Mesendoderm (in vitro differentiated cells): Measurements from ENCODE around the gene THADA.
"Not testable (repeated sequence)": the region's sequence is repeated elsewhere in the genome, so short reads cannot be mapped to it uniquely, and the experiment has no call there.

Source experiments
- DNase-seq: peaks from one replicate; pipeline ENCODE4 v3.0.0; 2013
- H2AK5ac ChIP-seq: 2 replicates; pipeline ENCODE4 v1.6.1; 2013; ENCODE audit warnings: low read length, inconsistent platforms
- H2BK120ac ChIP-seq: 2 replicates; pipeline ENCODE4 v1.6.1; 2013; ENCODE audit warnings: low read depth, mild to moderate bottlenecking, low read length, moderate library complexity, mixed read lengths
- H2BK15ac ChIP-seq: replicated peaks from 2 replicates; pipeline ENCODE4 v1.6.1; 2013; ENCODE audit warnings: low read depth, mild to moderate bottlenecking, moderate library complexity
- H2BK5ac ChIP-seq: 2 replicates; pipeline ENCODE4 v1.6.1; 2013; ENCODE audit warnings: low read length, inconsistent platforms
- H3K18ac ChIP-seq: 2 replicates; pipeline ENCODE4 v1.6.1; 2013; ENCODE audit warnings: mild to moderate bottlenecking, low read length, mixed read lengths
- H3K23ac ChIP-seq: one replicate; pipeline ENCODE4 v1.6.1; 2013; ENCODE audit warnings: low read length
- H3K27ac ChIP-seq: 2 replicates; pipeline ENCODE4 v1.5.1; 2013; ENCODE audit warnings: low read depth, mild to moderate bottlenecking, inconsistent platforms, low read length, moderate library complexity
- H3K27me3 ChIP-seq: 2 replicates; pipeline ENCODE4 v1.6.1; 2013; ENCODE audit warnings: low read length, control low read depth, mild to moderate bottlenecking, inconsistent platforms; ENCODE audit not compliant: insufficient read depth, poor library complexity
- H3K36me3 ChIP-seq: 2 replicates; pipeline ENCODE4 v1.6.1; 2013; ENCODE audit warnings: low read length, inconsistent platforms; ENCODE audit not compliant: control insufficient read depth, insufficient read depth
- H3K4ac ChIP-seq: one replicate; pipeline ENCODE4 v1.6.1; 2013; ENCODE audit warnings: low read depth, mild to moderate bottlenecking, low read length, moderate library complexity
- H3K4me1 ChIP-seq: 2 replicates; pipeline ENCODE4 v1.6.1; 2013; ENCODE audit warnings: low read depth, low read length, inconsistent platforms; ENCODE audit not compliant: control insufficient read depth
- H3K4me2 ChIP-seq: 2 replicates; pipeline ENCODE4 v1.6.1; 2013; ENCODE audit warnings: low read length
- H3K4me3 ChIP-seq: 2 replicates; pipeline ENCODE4 v1.5.1; 2013; ENCODE audit warnings: mild to moderate bottlenecking, low read length
- H3K56ac ChIP-seq: one replicate; pipeline ENCODE4 v1.6.1; 2013; ENCODE audit warnings: low read length
- H3K79me1 ChIP-seq: 2 replicates; pipeline ENCODE4 v1.6.1; 2013; ENCODE audit warnings: low read length, inconsistent platforms
- H3K79me2 ChIP-seq: 2 replicates; pipeline ENCODE4 v1.6.1; 2013; ENCODE audit warnings: mild to moderate bottlenecking, low read length; ENCODE audit not compliant: control insufficient read depth, insufficient read depth
- H3K9ac ChIP-seq: 2 replicates; pipeline ENCODE4 v1.6.1; 2013; ENCODE audit warnings: low read length, inconsistent platforms
- H4K5ac ChIP-seq: one replicate; pipeline ENCODE4 v1.6.1; 2013; ENCODE audit warnings: low read length
- H4K8ac ChIP-seq: one replicate; pipeline ENCODE4 v1.6.1; 2013; ENCODE audit warnings: low read depth, mild to moderate bottlenecking, control low read depth, low read length, moderate library complexity
- WGBS: extraction: QIAGEN DNeasy Blood & Tissue Kit; methylation state at CpG from one replicate; pipeline ENCODE4 v1.1.7; 2013; ENCODE audit warnings: low lambda C conversion rate, missing lambda C conversion rate; ENCODE audit not compliant: insufficient coverage; ENCODE audit errors: extremely low coverage; 5-methylcytosine and 5-hydroxymethylcytosine counted together

THADA gene

DNA sequence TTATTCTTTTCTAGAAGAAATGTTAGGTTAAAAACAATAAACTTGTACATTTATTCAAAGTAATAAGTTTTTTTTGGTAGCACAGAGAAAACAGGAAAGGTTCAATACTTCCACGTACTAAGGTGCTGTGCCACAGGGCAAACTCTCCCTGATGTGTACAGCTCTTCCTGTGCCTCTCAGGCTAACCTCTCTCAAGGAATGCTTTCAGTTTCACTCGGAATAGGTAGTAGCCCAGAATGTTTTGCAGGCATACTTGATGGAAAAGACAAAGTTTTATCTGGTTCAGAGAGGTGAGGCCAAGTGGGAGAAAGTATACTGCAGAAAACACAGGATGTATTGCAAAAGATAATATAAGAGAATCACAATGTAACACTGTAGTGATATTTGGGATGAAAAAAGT, 198.4 kb downstream of the THADA start:
- no peak overlapping the region for H2BK120ac ChIP-seq
- no peak overlapping the region for H2BK15ac ChIP-seq
- no peak overlapping the region for H3K4me2 ChIP-seq
- H3K23ac ChIP-seq: no peak overlapping the region
- H4K8ac ChIP-seq: no peak overlapping the region
- no peak overlapping the region for H3K4me3 ChIP-seq
- H3K79me2 ChIP-seq: no peaks in the 10 kb centered on the region
- no peaks in the 10 kb centered on the region for H3K4me1 ChIP-seq
- WGBS: no CpG with 5 or more reads among the region's 2 CpGs
- H3K36me3 ChIP-seq: no peaks in the 10 kb centered on the region
- H2AK5ac ChIP-seq: no peak overlapping the region
- no peak for DNase-seq
- no peak overlapping the region for H3K18ac ChIP-seq
- no peak overlapping the region for H2BK5ac ChIP-seq
- no peak overlapping the region for H3K27ac ChIP-seq
- no peak overlapping the region for H4K5ac ChIP-seq
- no peak overlapping the region for H3K56ac ChIP-seq
- no peak overlapping the region for H3K4ac ChIP-seq
- no peaks in the 10 kb centered on the region for H3K79me1 ChIP-seq
- H3K9ac ChIP-seq: no peak overlapping the region
- no peaks in the 10 kb centered on the region for H3K27me3 ChIP-seq

GRCh38 chr2:43396344-43396743, 199.5 kb downstream of the THADA start:
- not testable (repeated sequence) for H3K79me1 ChIP-seq, H3K18ac ChIP-seq, H3K27ac ChIP-seq, H2BK120ac ChIP-seq, H3K79me2 ChIP-seq, H4K5ac ChIP-seq, H2AK5ac ChIP-seq, H3K4me3 ChIP-seq, H3K36me3 ChIP-seq, H2BK15ac ChIP-seq, H3K9ac ChIP-seq, H4K8ac ChIP-seq, H3K23ac ChIP-seq, H3K4me1 ChIP-seq, H2BK5ac ChIP-seq, H3K4ac ChIP-seq, H3K56ac ChIP-seq, H3K27me3 ChIP-seq, DNase-seq, H3K4me2 ChIP-seq
- WGBS: no CpG with 5 or more reads among the region's 8 CpGs

GRCh38 chr2:43393918-43394317, 201.9 kb downstream of the THADA start:
- Histone ChIP-seq H4K5ac (no peak overlapping the region), H3K9ac (no peak overlapping the region), H2AK5ac (no peak overlapping the region), H3K36me3 (no peaks in the 10 kb centered on the region), H3K79me2 (no peaks in the 10 kb centered on the region), H3K4me2 (no peak overlapping the region), H3K27ac (no peak overlapping the region), H2BK5ac (no peak overlapping the region), H3K4me1 (no peaks in the 10 kb centered on the region), H2BK120ac (no peak overlapping the region), H4K8ac (no peak overlapping the region), H3K79me1 (no peaks in the 10 kb centered on the region), H3K23ac (no peak overlapping the region), H3K27me3 (no peaks in the 10 kb centered on the region), H3K4me3 (no peak overlapping the region), H3K56ac (no peak overlapping the region), H3K18ac (no peak overlapping the region), H2BK15ac (no peak overlapping the region), H3K4ac (no peak overlapping the region)
- WGBS: no CpG with 5 or more reads among the region's 2 CpGs
- DNase-seq: no peak

DNA sequence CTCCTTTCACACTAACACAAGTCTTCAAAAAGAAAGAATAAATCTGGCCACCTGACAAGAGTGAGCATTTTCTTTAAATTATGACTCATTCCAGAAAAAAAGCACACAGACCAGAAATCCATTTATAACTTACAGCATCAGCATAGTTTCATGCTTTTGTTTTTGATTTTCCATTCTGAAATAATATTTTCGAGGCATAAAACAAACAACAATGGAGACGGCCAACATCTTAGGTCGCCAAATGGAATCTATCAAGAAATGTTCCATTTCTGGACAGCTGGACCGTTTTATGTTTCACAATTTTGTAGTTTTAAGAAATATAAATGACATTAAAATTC, 204.0 kb downstream of the THADA start:
- no peak overlapping the region for H3K4ac ChIP-seq
- no peak overlapping the region for H3K18ac ChIP-seq
- H3K27ac ChIP-seq: no peak overlapping the region
- no CpG with 5 or more reads among the region's 4 CpGs for WGBS
- no peak overlapping the region for H3K9ac ChIP-seq
- H3K4me2 ChIP-seq: no peak overlapping the region
- no peak overlapping the region for H4K5ac ChIP-seq
- H3K36me3 ChIP-seq: no peaks in the 10 kb centered on the region
- H3K27me3 ChIP-seq: no peaks in the 10 kb centered on the region
- H3K23ac ChIP-seq: no peak overlapping the region
- no peaks in the 10 kb centered on the region for H3K79me1 ChIP-seq
- H3K56ac ChIP-seq: no peak overlapping the region
- H2BK5ac ChIP-seq: no peak overlapping the region
- H3K4me3 ChIP-seq: no peak overlapping the region
- H2AK5ac ChIP-seq: no peak overlapping the region
- no peak for DNase-seq
- H3K79me2 ChIP-seq: no peaks in the 10 kb centered on the region
- H2BK120ac ChIP-seq: no peak overlapping the region
- H4K8ac ChIP-seq: no peak overlapping the region
- no peak overlapping the region for H2BK15ac ChIP-seq
- no peaks in the 10 kb centered on the region for H3K4me1 ChIP-seq

DNA sequence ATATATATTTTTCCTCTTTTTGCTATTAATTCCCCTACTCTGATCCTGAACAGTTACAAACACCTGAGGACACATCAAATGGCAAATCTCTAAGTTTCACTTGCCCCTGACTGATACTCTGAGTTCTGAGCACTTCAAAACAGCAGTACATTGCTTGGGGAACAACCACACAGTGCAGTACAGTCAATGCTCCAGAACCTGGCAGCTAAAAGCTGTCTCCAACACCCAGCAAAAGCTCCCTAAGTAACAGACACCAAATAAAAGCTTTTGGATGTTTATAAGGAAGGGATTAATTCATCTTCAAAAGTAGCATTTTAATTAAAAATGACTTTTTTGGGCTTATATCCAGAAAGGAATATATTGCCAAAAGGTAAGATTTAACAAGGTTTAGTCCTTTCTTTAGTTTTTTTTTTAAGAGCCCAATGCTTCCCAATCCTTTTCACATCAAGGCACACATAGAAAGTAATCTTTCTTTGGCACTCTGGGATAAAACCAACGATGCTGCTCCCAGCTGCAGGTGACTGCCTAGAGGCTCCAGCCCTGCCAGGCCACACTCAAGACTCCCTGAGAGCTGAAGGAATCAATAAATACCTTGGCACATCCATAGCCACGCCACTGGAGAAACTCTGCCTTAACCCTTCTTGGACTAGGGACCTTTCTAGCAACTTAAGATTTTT, 204.5 kb downstream of the THADA start:
- Histone ChIP-seq H2BK5ac (no peak overlapping the region), H3K18ac (no peak overlapping the region), H3K27ac (no peak overlapping the region), H3K9ac (no peak overlapping the region), H2BK15ac (no peak overlapping the region), H3K4me1 (no peaks in the 10 kb centered on the region), H3K56ac (no peak overlapping the region), H3K4me3 (no peak overlapping the region), H3K4ac (no peak overlapping the region), H3K36me3 (no peaks in the 10 kb centered on the region), H3K23ac (no peak overlapping the region), H3K79me2 (no peaks in the 10 kb centered on the region), H3K79me1 (no peaks in the 10 kb centered on the region), H2BK120ac (no peak overlapping the region), H4K8ac (no peak overlapping the region), H3K4me2 (no peak overlapping the region), H2AK5ac (no peak overlapping the region), H3K27me3 (no peaks in the 10 kb centered on the region), H4K5ac (no peak overlapping the region)
- no peak for DNase-seq
- WGBS: no CpG with 5 or more reads among the region's 2 CpGs
